Keratinocyte (primary cell): Measurements from ENCODE around the gene NOS1. TPM values are rescaled to one million over a fixed set of nuclear protein-coding genes. Genes with fewer than 3 reads are reported as not detected.

Experiments
- DNase-seq: peaks from one replicate; pipeline ENCODE4 v3.0.0-alpha.2; 2011; ENCODE audit warnings: low read depth, missing footprints, low spot score
- FAIRE-seq: peaks from 2 replicates; lab custom pipeline; 2011; peaks lifted over from hg19 to GRCh38; lab: Jason Lieb, UNC
- H2AFZ ChIP-seq: 2 replicates; pipeline ENCODE4 v1.6.0; 2012; ENCODE audit warnings: low read length, control low read depth, inconsistent platforms; ENCODE audit not compliant: control insufficient read depth
- H3K27ac ChIP-seq: 2 replicates; pipeline ENCODE4 v1.5.1; 2011; ENCODE audit warnings: low read length; ENCODE audit not compliant: control insufficient read depth, insufficient read depth
- H3K27me3 ChIP-seq: 3 replicates; pipeline ENCODE4 v1.6.0; 2011; ENCODE audit warnings: low read length; ENCODE audit not compliant: control insufficient read depth, insufficient read depth; ENCODE audit errors: extremely low read depth
- H3K36me3 ChIP-seq, 2 experiments: 2 replicates in 1 of 2; 3 replicates in 1 of 2; pipeline ENCODE4 v1.5.1; 2011; ENCODE audit warnings: low read length in 2 of 2, mild to moderate bottlenecking in 1 of 2; ENCODE audit not compliant: control insufficient read depth in 2 of 2, insufficient read depth in 2 of 2; ENCODE audit errors: extremely low read depth in 1 of 2
- H3K4me1 ChIP-seq: 3 replicates; pipeline ENCODE4 v1.5.1; 2011; ENCODE audit warnings: low read length; ENCODE audit not compliant: control insufficient read depth, insufficient read depth; ENCODE audit errors: extremely low read depth
- H3K4me2 ChIP-seq: 3 replicates; pipeline ENCODE4 v1.6.0; 2011; ENCODE audit warnings: low read depth, low read length; ENCODE audit not compliant: control insufficient read depth, insufficient read depth; ENCODE audit errors: extremely low read depth
- H3K4me3 ChIP-seq, 3 experiments: fragments of 200-600 bp in 1 of 3; sonication (generic) in 1 of 3; 2 replicates in 2 of 3; 3 replicates in 1 of 3; pipeline ENCODE4 v1.5.1; 2011 to 2016; ENCODE audit warnings: low read length in 3 of 3, mild to moderate bottlenecking in 3 of 3, control low read depth in 2 of 3, inconsistent platforms in 1 of 3, low read depth in 1 of 3, mixed read lengths in 1 of 3, mixed run types in 1 of 3, moderate library complexity in 1 of 3; ENCODE audit not compliant: control insufficient read depth in 2 of 3, insufficient read depth in 2 of 3; ENCODE audit errors: extremely low read depth in 1 of 3
- H3K79me2 ChIP-seq: 2 replicates; pipeline ENCODE4 v1.6.0; 2012; ENCODE audit warnings: low read length; ENCODE audit not compliant: control insufficient read depth, insufficient read depth
- H3K9ac ChIP-seq: 3 replicates; pipeline ENCODE4 v1.6.0; 2011; ENCODE audit warnings: low read length; ENCODE audit not compliant: control insufficient read depth, insufficient read depth; ENCODE audit errors: extremely low read depth
- H3K9me1 ChIP-seq: 3 replicates; pipeline ENCODE4 v1.6.0; 2011; ENCODE audit warnings: low read length; ENCODE audit not compliant: control insufficient read depth, insufficient read depth; ENCODE audit errors: extremely low read depth
- H3K9me3 ChIP-seq: 2 replicates; pipeline ENCODE4 v1.5.1; 2012; ENCODE audit warnings: low read depth, low read length; ENCODE audit not compliant: control insufficient read depth
- H4K20me1 ChIP-seq: 3 replicates; pipeline ENCODE4 v1.6.0; 2011; ENCODE audit warnings: low read length; ENCODE audit not compliant: control insufficient read depth, insufficient read depth; ENCODE audit errors: extremely low read depth
- CTCF ChIP-seq, 3 experiments: IDR thresholded peaks in 1 of 3; conservative IDR thresholded peaks in 1 of 3; optimal IDR thresholded peaks in 1 of 3; 2 replicates in 2 of 3; 3 replicates in 1 of 3; pipeline versions ENCODE3 to v1.5.1; 2011; ENCODE audit warnings: low read length in 3 of 3, mild to moderate bottlenecking in 3 of 3, moderate library complexity in 2 of 3, control low read depth in 1 of 3, inconsistent platforms in 1 of 3; ENCODE audit not compliant: insufficient read depth in 2 of 3; ENCODE audit errors: extremely low read depth in 1 of 3
- EZH2 ChIP-seq: IDR thresholded peaks from one replicate; pipeline ENCODE4 v1.6.1; 2012; ENCODE audit warnings: inconsistent platforms, mild to moderate bottlenecking, low read length, moderate library complexity
- dilution Hi-C: fragments of 300-500 bp; cut with MboI; formaldehyde crosslinking; loops from one replicate; pipeline ENCODE4 v1.7.0; 2020; ENCODE audit warnings: low sequenced_read_pairs; ENCODE audit not compliant: extremely low pct_ligation_motif_present
- polyA minus RNA-seq, 3 experiments: library from RNA; depleted of rRNA, polyadenylated mRNA; stranded (reverse); fragments of >200 nt; gene quantifications; 1 replicate in 1 of 3; 2 replicates in 1 of 3; 3 replicates in 1 of 3; pipeline ENCODE4 v1.2.3, GENCODE V29; 2011
- polyA plus RNA-seq, 5 experiments: library from polyadenylated mRNA; depleted of rRNA in 3 of 5; stranded (reverse) in 3 of 5; stranded (forward) in 1 of 5; unstranded in 1 of 5; fragments of >200 nt; gene quantifications; 1 replicate in 1 of 5; 2 replicates in 3 of 5; 3 replicates in 1 of 5; pipeline versions ENCODE4 v1.2.1 to v1.2.3, GENCODE V29; 2011 to 2012; ENCODE audit warnings: missing spikeins in 2 of 5, low read depth in 1 of 5, low replicate concordance in 1 of 5

The NOS1 gene
- polyA plus RNA-seq (2.8 to 11.4 TPM (median 5.6 TPM) in 3 replicates), polyA minus RNA-seq (9.7 to 66.6 TPM (median 22.5 TPM) in 3 replicates)
- polyA plus RNA-seq (2011; ENCODE audit: low read depth): 1.8 TPM
- 6.2 and 7.2 TPM in 2 replicates for polyA plus RNA-seq (2011; cell fraction: cytosol; rRNA removed)
- polyA plus RNA-seq (2011; cell fraction: nucleus; rRNA removed): 22.0 and 23.8 TPM in 2 replicates
- 3.9 and 15.9 TPM in 2 replicates for polyA plus RNA-seq (2012; ENCODE audit: low replicate concordance)
- polyA minus RNA-seq (2011; cell fraction: cytosol; rRNA and poly(A)+ RNA removed): 13.2 TPM
- 22.1 and 29.6 TPM in 2 replicates for polyA minus RNA-seq (2011; cell fraction: nucleus; rRNA and poly(A)+ RNA removed)

DNA sequence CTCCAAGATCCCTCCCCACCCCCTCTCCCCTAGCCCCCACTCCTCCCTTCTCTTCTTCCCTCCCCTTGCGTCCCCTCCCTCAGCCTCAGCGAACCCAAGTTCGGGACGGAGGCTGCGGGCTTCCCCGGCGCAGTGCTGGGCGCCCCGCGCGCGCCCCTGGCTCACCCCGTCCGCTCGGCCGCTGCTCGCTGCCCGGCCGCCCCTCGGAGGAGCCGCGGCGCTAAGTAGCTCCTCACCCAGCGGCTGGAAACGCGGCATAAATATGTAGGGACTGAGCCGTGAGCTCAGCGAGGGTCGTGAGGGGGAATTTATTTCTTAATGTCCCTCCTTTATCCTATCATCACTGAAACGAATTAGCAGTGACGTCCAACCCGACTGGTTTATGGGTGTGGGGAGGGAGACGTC lies at the start of gene NOS1:
NOS1 (minus strand) TSS at position 280 of the 405 bp plus-strand sequence. CDS start 30,557 bp downstream, outside the sequence.
- Histone ChIP-seq H3K9me3 (no peaks in the 10 kb centered on the region), H3K27ac (peak within 1 kb of the TSS; percentile 74), H3K27me3 (peaks cover 4% of the 10 kb centered on the region), H3K4me1 (peaks cover 15% of the 10 kb centered on the region), H3K9ac (peak within 1 kb of the TSS; percentile 82), H3K9me1 (no peaks in the 10 kb centered on the region), H3K79me2 (peaks cover 27% of the 10 kb centered on the region), H3K4me3 (peak within 1 kb of the TSS; percentile 74 to 89 (median 79)), H4K20me1 (no peaks in the 10 kb centered on the region), H3K4me2 (peak within 1 kb of the TSS; percentile 92), H2AFZ (peak within 1 kb of the TSS; percentile 80), H3K36me3 (peaks cover 4 to 11% of the 10 kb centered on the region in 2 experiments)
- FAIRE-seq (no peak), DNase-seq (no peak)
- dilution Hi-C loops: loop anchor here (25.0 kb wide), 1 partner anchor 476 kb away; no protein-coding TSS in a partner anchor
- no peak for TF ChIP-seq EZH2
- TF ChIP-seq CTCF (optimal IDR thresholded peaks at IDR 0.05 in 1 of 3, IDR thresholded peaks at IDR 0.05 in 1 of 3, conservative IDR thresholded peaks at IDR 0.05 in 1 of 3; ENCODE audit: extremely low read depth in 1 of 3, insufficient read depth in 2 of 3, low read length in 3 of 3): no peak

DNA sequence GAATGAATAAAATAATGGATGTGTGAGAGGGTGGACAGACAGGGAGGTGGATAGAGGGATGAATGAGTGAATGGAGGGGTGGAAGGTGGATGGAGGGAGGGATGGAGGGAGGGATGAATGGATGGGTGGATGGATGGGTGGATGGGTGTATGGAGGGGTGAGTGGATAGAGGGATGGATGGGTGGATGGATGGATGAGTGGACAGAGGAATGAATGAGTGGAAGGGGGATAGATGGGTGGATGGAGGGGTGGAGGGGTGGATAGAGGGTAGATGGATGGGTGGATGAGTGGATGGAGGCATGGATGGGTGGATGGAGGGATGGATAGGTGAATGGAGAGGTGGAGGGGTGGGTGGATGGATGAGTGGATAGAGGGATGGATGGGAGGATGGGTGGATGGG lies 47.9 kb upstream of the NOS1 start:
- Histone ChIP-seq H3K27ac (no peak overlapping the region), H3K9ac (no peak overlapping the region), H3K4me3 (no peak overlapping the region), H2AFZ (no peak overlapping the region), H3K79me2 (no peaks in the 10 kb centered on the region), H3K4me2 (no peak overlapping the region), H4K20me1 (no peaks in the 10 kb centered on the region), H3K9me3 (no peaks in the 10 kb centered on the region), H3K27me3 (peaks cover 3% of the 10 kb centered on the region), H3K36me3 (no peaks in the 10 kb centered on the region), H3K4me1 (peaks cover 2% of the 10 kb centered on the region), H3K9me1 (no peaks in the 10 kb centered on the region)
- dilution Hi-C loops: no loop called here
- FAIRE-seq (no peak), DNase-seq (no peak)
- no peak for TF ChIP-seq EZH2
- no peak for TF ChIP-seq CTCF (optimal IDR thresholded peaks at IDR 0.05 in 1 of 3, IDR thresholded peaks at IDR 0.05 in 1 of 3, conservative IDR thresholded peaks at IDR 0.05 in 1 of 3; ENCODE audit: extremely low read depth in 1 of 3, insufficient read depth in 2 of 3, low read length in 3 of 3)
